Measurements from ENCODE around the gene SLC15A3.

GRCh38 chr11:60926500-60926899 lies 25.5 kb downstream of the SLC15A3 start:
- TF ChIP-seq POLR2A (IDR thresholded peaks at IDR 0.05) (no peak), CTCF (IDR thresholded peaks at IDR 0.05) (no peak)
